Stimulated activated naive B cell treated with anti-CD40 and anti-IgM and Interleukin-4, amounts not matched to agents 10 μg/mL and 1 μg/mL and 100 μg/mL, for 72 hours (primary cell): ENCODE data around the gene OR10J5.
"Not testable (repeated sequence)": the region's sequence is repeated elsewhere in the genome, so short reads cannot be mapped to it uniquely, and the experiment has no call there.

Experiments used
- ATAC-seq, 2 donors: fragments of 150-1000 bp; cut with Tn5 transposase; replicated peaks; 2 replicates each; pipeline ENCODE4 v1.10.0; 2021; ENCODE audit warnings: moderate library complexity in 1 of 2
- DNase-seq: peaks from one replicate; pipeline ENCODE4 v3.0.0; 2021
- H3K27ac Mint-ChIP-seq: one replicate; pipeline ENCODE4 v1.8.0; 2022; ENCODE audit warnings: mild to moderate bottlenecking, mixed read lengths
- H3K27me3 Mint-ChIP-seq, 2 donors: one replicate each; pipeline ENCODE4 v1.8.0; 2022; ENCODE audit warnings: mixed read lengths in 2 of 2
- H3K36me3 Mint-ChIP-seq, 2 donors: one replicate each; pipeline ENCODE4 v1.8.0; 2022; ENCODE audit warnings: mixed read lengths in 2 of 2, mild to moderate bottlenecking in 1 of 2
- H3K4me1 Mint-ChIP-seq, 2 donors: one replicate each; pipeline ENCODE4 v1.8.0; 2022; ENCODE audit warnings: mixed read lengths in 2 of 2, mild to moderate bottlenecking in 1 of 2
- H3K4me3 Mint-ChIP-seq, 2 donors: one replicate each; pipeline ENCODE4 v1.8.0; 2022; ENCODE audit warnings: mild to moderate bottlenecking in 2 of 2, mixed read lengths in 2 of 2, moderate library complexity in 1 of 2
- H3K9me3 Mint-ChIP-seq, 2 donors: one replicate each; pipeline ENCODE4 v1.8.0; 2022; ENCODE audit warnings: mixed read lengths in 2 of 2, mild to moderate bottlenecking in 1 of 2

The OR10J5 gene

DNA sequence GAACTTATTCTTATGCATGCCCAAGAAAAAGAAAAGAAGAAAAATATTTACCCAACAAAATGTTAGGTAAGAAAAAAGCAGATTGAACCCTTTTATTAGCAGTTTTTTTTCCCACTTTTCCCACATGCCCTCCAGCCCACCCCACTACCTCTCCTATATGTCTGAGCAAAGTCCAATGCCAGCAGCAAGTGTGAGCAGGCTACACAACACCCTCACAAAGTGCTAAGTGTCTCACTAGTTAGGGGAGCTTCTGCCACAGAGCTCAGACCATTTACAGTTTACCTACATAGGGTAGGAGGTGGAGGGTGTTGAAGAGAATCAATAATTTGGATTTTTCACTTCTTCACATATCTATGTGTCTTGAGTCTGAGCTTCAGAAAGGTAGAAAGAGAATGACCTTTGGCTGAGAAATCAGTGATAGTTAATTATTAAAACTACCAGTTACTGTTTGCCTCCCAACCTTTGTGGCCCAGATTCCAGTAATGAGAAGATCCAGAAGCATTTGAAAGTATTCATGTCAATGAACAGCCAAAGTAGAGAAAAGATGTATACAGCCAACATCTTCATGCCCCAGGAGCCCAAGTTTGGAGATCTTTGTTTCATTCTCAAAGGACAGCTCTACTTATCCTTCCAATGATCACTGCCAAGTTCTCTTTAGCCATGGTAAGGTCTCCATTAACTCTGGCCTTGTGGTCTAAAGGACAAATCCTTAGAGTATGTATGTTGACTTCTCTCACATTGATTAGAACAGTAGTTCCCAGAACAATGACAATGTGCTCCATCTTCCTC lies 26.2 kb downstream of the OR10J5 start:
- Mint-ChIP-seq H3K36me3 (peaks cover 0 to 8% of the 10 kb centered on the region in 2 donors), H3K9me3 (peaks cover 6 to 15% of the 10 kb centered on the region in 2 donors), H3K4me1 (no peaks in the 10 kb centered on the region), H3K27me3 (peaks cover 7 to 11% of the 10 kb centered on the region in 2 donors), H3K27ac (no peak overlapping the region), H3K4me3 (no peak overlapping the region)
- DNase-seq: no peak
- ATAC-seq: no peak

DNA sequence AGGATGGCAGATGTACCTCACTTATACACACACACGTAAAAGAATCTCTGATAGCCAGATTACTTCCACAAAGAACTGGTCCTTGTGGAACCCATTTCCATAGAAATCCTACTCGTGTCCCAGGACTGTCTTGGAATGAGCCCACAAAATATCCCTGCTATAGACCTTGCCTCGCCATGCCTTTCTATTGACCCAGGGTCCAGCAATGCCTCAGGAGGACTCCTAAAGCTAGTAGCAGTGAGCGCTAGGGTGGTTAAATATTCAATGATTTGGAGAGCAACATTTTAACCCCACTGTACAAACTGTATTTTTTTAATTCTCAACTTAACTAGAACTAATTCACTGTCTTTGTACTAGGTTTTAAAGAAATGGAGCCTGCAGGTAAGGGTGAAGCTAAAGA lies 26.9 kb downstream of the OR10J5 start:
- Mint-ChIP-seq H3K27me3 (peaks cover 6 to 10% of the 10 kb centered on the region in 2 donors), H3K4me3 (no peak overlapping the region), H3K27ac (no peak overlapping the region), H3K9me3 (peaks cover 6 to 15% of the 10 kb centered on the region in 2 donors), H3K36me3 (peaks cover 0 to 8% of the 10 kb centered on the region in 2 donors), H3K4me1 (no peaks in the 10 kb centered on the region)
- DNase-seq (no peak), ATAC-seq (no peak)

DNA sequence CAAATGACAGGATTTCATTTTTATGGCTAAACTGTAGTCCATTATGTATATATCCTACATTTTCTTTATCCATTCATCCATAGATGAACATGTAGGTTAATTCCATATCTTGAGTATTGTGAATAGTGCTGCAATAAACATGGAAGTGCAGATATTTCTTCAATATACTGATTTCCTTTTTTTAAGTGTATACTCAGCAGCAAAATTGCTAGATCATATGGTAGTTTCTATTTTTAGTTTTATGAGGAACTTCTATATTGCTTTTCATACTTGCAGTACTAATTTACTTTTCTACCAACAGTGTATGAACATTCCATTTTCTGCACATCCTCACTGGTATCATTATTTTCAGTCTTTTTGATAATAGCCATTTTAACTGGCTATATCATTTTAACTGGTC lies 30.1 kb downstream of the OR10J5 start:
- no peak for DNase-seq
- peaks cover 0 to 5% of the 10 kb centered on the region in 2 donors for H3K36me3 Mint-ChIP-seq
- no peak overlapping the region for H3K27ac Mint-ChIP-seq
- no peaks in the 10 kb centered on the region for H3K4me1 Mint-ChIP-seq
- no peak overlapping the region for H3K4me3 Mint-ChIP-seq
- peaks cover 6 to 15% of the 10 kb centered on the region in 2 donors for H3K9me3 Mint-ChIP-seq
- peaks cover under 1 to 1% of the 10 kb centered on the region in 2 donors for H3K27me3 Mint-ChIP-seq
- ATAC-seq: no peak

DNA sequence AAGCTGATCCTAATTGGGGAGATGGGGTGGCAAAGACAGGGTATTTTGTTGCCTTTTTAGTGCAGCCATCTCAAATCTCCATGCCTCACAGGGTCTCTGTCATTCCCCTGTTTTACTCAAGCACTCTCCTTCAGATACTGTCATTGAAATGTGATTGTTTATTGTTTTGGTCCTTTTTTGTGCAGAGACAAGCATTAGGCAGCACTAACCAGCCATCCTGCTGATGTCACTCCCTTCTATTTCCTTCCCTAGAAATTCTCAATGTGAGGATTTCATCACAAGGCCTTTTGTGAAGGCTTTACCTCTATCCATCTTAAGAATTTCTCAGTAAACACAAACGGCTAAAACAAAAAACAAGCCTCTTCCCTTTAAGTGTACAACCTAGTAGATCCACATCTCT lies 34.7 kb downstream of the OR10J5 start:
- no peak for DNase-seq
- peaks cover 14 to 24% of the 10 kb centered on the region in 2 donors for H3K9me3 Mint-ChIP-seq
- no peak for ATAC-seq
- peaks cover 4 to 10% of the 10 kb centered on the region in 2 donors for H3K27me3 Mint-ChIP-seq
- H3K36me3 Mint-ChIP-seq: peaks cover 1 to 4% of the 10 kb centered on the region in 2 donors
- no peaks in the 10 kb centered on the region for H3K4me1 Mint-ChIP-seq
- no peak overlapping the region for H3K4me3 Mint-ChIP-seq
- H3K27ac Mint-ChIP-seq: no peak overlapping the region

DNA sequence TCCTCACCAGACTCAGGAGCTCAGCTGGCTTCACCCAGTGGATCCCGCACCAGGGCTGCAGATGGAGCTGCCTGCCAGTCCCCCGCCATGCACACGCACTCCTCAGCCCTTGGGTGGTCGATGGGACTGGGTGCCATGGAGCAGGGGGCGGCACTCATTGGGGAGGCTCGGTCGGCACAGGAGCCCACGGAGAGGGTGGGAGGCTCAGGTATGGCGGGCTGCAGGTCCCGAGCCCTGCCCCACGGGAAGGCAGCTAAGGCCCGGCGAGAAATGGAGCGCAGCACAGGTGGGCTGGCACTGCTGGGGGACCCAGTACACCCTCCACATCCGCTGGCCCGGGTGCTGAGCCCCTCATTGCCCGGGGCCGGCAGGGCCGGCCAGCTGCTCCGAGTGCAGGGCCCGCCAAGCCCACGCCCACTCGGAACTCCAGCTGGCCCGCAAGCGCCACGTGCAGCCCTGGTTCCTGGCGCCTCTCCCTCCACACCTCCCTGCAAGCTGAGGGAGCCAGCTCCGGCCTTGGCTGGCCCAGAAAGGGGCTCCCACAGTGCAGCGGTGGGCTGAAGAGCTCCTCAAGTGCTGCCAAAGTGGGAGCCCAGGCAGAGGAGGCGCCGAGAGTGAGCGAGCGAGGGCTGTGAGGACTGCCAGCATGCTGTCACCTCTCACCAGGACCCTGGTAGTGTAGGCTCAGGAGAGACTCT lies 41.1 kb downstream of the OR10J5 start:
- H3K4me3 Mint-ChIP-seq, H3K27me3 Mint-ChIP-seq, ATAC-seq, DNase-seq, H3K36me3 Mint-ChIP-seq, H3K27ac Mint-ChIP-seq, H3K4me1 Mint-ChIP-seq: not testable (repeated sequence)
- peaks cover 6 to 18% of the 10 kb centered on the region in 2 donors for H3K9me3 Mint-ChIP-seq

DNA sequence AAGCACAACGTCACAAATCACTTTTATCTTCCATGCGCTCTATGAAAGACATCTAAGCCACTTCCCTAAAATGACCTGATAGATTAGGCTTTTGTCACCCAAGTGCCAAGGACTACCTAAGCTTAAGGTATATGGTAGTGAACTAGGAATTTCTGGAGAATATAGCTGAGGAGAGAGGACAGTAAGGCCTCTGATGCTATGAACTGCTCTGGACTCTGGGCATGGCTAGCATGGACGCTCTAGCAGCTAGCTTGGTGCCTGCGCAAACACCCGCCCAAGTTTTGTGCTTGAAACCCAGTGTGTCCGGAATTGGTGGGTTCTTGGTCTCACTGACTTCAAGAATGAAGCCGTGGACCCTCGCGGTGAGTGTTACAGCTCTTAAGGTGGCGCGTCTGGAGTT lies 42.5 kb downstream of the OR10J5 start:
- H3K36me3 Mint-ChIP-seq: peaks cover 0 to 1% of the 10 kb centered on the region in 2 donors
- H3K27ac Mint-ChIP-seq: no peak overlapping the region
- ATAC-seq (no peak), DNase-seq (no peak)
- H3K9me3 Mint-ChIP-seq: peaks cover 5 to 10% of the 10 kb centered on the region in 2 donors
- H3K4me3 Mint-ChIP-seq: no peak overlapping the region
- peaks cover 0 to 4% of the 10 kb centered on the region in 2 donors for H3K27me3 Mint-ChIP-seq
- H3K4me1 Mint-ChIP-seq: no peaks in the 10 kb centered on the region

DNA sequence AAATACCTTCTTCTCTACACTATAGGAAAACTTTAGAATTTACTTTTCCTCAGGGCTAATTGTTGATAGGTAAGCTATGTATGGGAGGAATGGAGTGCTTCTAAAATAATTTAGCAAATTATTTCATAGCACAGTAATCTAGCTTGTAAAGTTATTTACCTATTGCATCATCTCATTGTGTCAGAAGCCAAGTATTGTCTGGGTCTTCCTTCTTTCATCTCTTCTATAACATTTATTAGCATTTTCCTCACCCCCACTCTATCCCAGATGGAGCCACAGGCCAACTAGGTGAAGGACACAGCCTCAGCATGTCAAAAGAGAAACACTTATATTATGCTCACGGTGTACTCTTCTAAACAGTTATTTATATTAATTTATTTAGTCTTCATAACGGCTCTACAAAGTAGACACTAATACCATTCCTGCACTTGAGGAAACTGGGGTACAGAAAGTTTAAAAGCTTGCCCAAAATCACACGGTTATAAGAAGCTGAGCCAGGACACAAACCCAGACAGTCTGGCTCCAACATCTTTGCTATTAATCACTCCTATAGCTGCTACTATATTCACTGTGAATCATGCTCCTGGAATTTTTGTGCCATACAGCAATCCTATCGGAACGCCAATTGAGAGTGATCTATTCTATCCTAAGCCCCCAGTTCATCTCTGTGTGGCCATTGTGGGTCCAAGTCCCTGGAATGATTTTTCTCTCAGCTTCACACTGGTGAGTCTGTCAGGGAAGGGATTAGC lies 43.1 kb downstream of the OR10J5 start:
- DNase-seq: no peak
- no peaks in the 10 kb centered on the region for H3K36me3 Mint-ChIP-seq
- H3K27me3 Mint-ChIP-seq: peaks cover 0 to 4% of the 10 kb centered on the region in 2 donors
- H3K9me3 Mint-ChIP-seq: peaks cover 3 to 4% of the 10 kb centered on the region in 2 donors
- no peak overlapping the region for H3K27ac Mint-ChIP-seq
- no peak overlapping the region for H3K4me3 Mint-ChIP-seq
- no peaks in the 10 kb centered on the region for H3K4me1 Mint-ChIP-seq
- ATAC-seq: no peak
